SU-DHL-6 (cell line): ENCODE data around the gene MSANTD4.

Source experiments
- H2AFZ ChIP-seq: fragments of 200-600 bp; sonication (generic); 2 replicates; pipeline ENCODE4 v1.6.1; 2014; ENCODE audit warnings: low read depth, mild to moderate bottlenecking, moderate library complexity, mixed read lengths, antibody characterized with exemption, low read length; ENCODE audit not compliant: severe bottlenecking
- H3F3A ChIP-seq: fragments of 200-600 bp; shearing (Covaris generic); 2 replicates; pipeline ENCODE4 v1.6.0; 2016; ENCODE audit warnings: antibody characterized with exemption, mild to moderate bottlenecking; ENCODE audit not compliant: insufficient read depth
- H3K27ac ChIP-seq: fragments of 200-600 bp; sonication (generic); 2 replicates; pipeline ENCODE4 v1.5.1; 2016; ENCODE audit warnings: low read depth, mild to moderate bottlenecking, low read length, moderate library complexity, mixed read lengths
- H3K27me3 ChIP-seq: fragments of 200-600 bp; sonication (generic), shearing (Covaris generic); 2 replicates; pipeline ENCODE4 v1.6.0; 2014; ENCODE audit warnings: mild to moderate bottlenecking, low read length
- H3K36me3 ChIP-seq: fragments of 200-600 bp; sonication (generic); 2 replicates; pipeline ENCODE4 v1.6.1; 2014; ENCODE audit warnings: mild to moderate bottlenecking, low read length, mixed read lengths
- H3K4me2 ChIP-seq: fragments of 300-600, 200-600 bp; shearing (Covaris generic), sonication (generic); 2 replicates; pipeline ENCODE4 v1.6.0; 2014; ENCODE audit warnings: low read length, low read depth, mild to moderate bottlenecking; ENCODE audit not compliant: poor library complexity, severe bottlenecking
- H3K4me3 ChIP-seq: fragments of 200-600 bp; sonication (generic); 2 replicates; pipeline ENCODE4 v1.5.1; 2014; ENCODE audit warnings: antibody characterized with exemption, low read length, mild to moderate bottlenecking, mixed read lengths; ENCODE audit not compliant: insufficient read depth, poor library complexity, severe bottlenecking
- H3K79me2 ChIP-seq: fragments of 200-600 bp; sonication (generic); 2 replicates; pipeline ENCODE4 v1.6.1; 2014; ENCODE audit warnings: mild to moderate bottlenecking, low read length, moderate library complexity; ENCODE audit not compliant: insufficient read depth
- H3K9ac ChIP-seq: fragments of 200-600 bp; sonication (generic); 2 replicates; pipeline ENCODE4 v1.7.0; 2014; ENCODE audit warnings: mild to moderate bottlenecking, low read length
- H3K9me2 ChIP-seq: fragments of 200-600 bp; sonication (generic); replicated peaks from 2 replicates; pipeline ENCODE4 v1.6.1; 2014; ENCODE audit warnings: low read length; ENCODE audit not compliant: insufficient read depth
- H3K9me3 ChIP-seq: fragments of 200-600 bp; sonication (generic); 2 replicates; pipeline ENCODE4 v1.6.1; 2014; ENCODE audit warnings: low read length, mixed read lengths; ENCODE audit not compliant: insufficient read depth
- H4K20me1 ChIP-seq: fragments of 200-600 bp; sonication (generic); 2 replicates; pipeline ENCODE4 v1.6.1; 2014; ENCODE audit warnings: low read depth, mild to moderate bottlenecking, antibody characterized with exemption, low read length, moderate library complexity, mixed read lengths
- CTCF ChIP-seq: fragments of 200-600 bp; sonication (generic); IDR thresholded peaks from one replicate; pipeline ENCODE4 v1.5.1; 2017; ENCODE audit warnings: antibody characterized with exemption, mild to moderate bottlenecking, low read length, moderate library complexity; ENCODE audit not compliant: insufficient read depth, poor library complexity, severe bottlenecking
- EZH2phosphoT487 ChIP-seq: fragments of 200-600 bp; sonication (generic), shearing (Covaris generic); conservative IDR thresholded peaks from 2 replicates; pipeline ENCODE4 v1.6.1; 2018; ENCODE audit warnings: mild to moderate bottlenecking, antibody characterized with exemption, low read length, moderate library complexity, mixed read lengths

Gene MSANTD4

GRCh38 chr11:105960252-105961245 is 61.5 kb downstream of the MSANTD4 start:
- Histone ChIP-seq H3K9me2 (no peaks in the 10 kb centered on the region), H4K20me1 (no peaks in the 10 kb centered on the region), H3K9me3 (no peaks in the 10 kb centered on the region), H3K9ac (no peak overlapping the region), H3F3A (no peaks in the 10 kb centered on the region), H3K4me3 (no peak overlapping the region), H3K27me3 (no peaks in the 10 kb centered on the region), H3K79me2 (no peaks in the 10 kb centered on the region), H3K4me2 (no peak overlapping the region), H3K27ac (no peak overlapping the region), H2AFZ (no peak overlapping the region), H3K36me3 (no peaks in the 10 kb centered on the region)
- TF ChIP-seq EZH2phosphoT487 (no peak), CTCF (no peak)
